Smooth muscle cell (in vitro differentiated cells): ENCODE results near the gene ODF2. TPM values are rescaled to one million over a fixed set of nuclear protein-coding genes. Genes with fewer than 3 reads are reported as not detected.
"Not testable (repeated sequence)": the region's sequence is repeated elsewhere in the genome, so short reads cannot be mapped to it uniquely, and the experiment has no call there.

Experiments
- DNase-seq: peaks from one replicate; lab custom pipeline; 2025; ENCODE audit not compliant: unreplicated experiment; lab: John Stamatoyannopoulos, UW
- H2AFZ ChIP-seq: fragments of 200-600 bp; sonication (generic); 2 replicates; pipeline ENCODE4 v1.6.0; 2016; ENCODE audit warnings: antibody characterized with exemption, low read depth, mild to moderate bottlenecking
- H3F3A ChIP-seq: fragments of 200-600 bp; sonication (generic); 2 replicates; pipeline ENCODE4 v1.6.0; 2017; ENCODE audit warnings: antibody characterized with exemption, low read depth
- H3K27ac ChIP-seq: fragments of 200-600 bp; sonication (generic); 2 replicates; pipeline ENCODE4 v1.5.1; 2016; ENCODE audit warnings: low read depth, mild to moderate bottlenecking
- H3K27me3 ChIP-seq: fragments of 200-600 bp; sonication (generic); 2 replicates; pipeline ENCODE4 v1.6.1; 2016; ENCODE audit warnings: low read depth, mild to moderate bottlenecking
- H3K36me3 ChIP-seq: fragments of 200-600 bp; sonication (generic); 2 replicates; pipeline ENCODE4 v1.5.1; 2016; ENCODE audit warnings: low read depth
- H3K4me1 ChIP-seq: fragments of 200-600 bp; sonication (generic); 2 replicates; pipeline ENCODE4 v1.5.1; 2016; ENCODE audit warnings: low read depth
- H3K4me2 ChIP-seq: fragments of 200-600 bp; sonication (generic); 2 replicates; pipeline ENCODE4 v1.6.0; 2016; ENCODE audit warnings: mild to moderate bottlenecking
- H3K4me3 ChIP-seq: fragments of 200-600 bp; sonication (generic); 2 replicates; pipeline ENCODE4 v1.5.1; 2016; ENCODE audit warnings: mild to moderate bottlenecking
- H3K79me2 ChIP-seq: fragments of 200-600 bp; sonication (generic); 2 replicates; pipeline ENCODE4 v1.6.0; 2016; ENCODE audit warnings: low read depth, mild to moderate bottlenecking
- H3K9ac ChIP-seq: fragments of 200-600 bp; sonication (generic); 2 replicates; pipeline ENCODE4 v1.6.0; 2016; ENCODE audit warnings: low read depth
- H3K9me3 ChIP-seq: fragments of 200-600 bp; sonication (generic); replicated peaks from 2 replicates; pipeline ENCODE4 v1.5.1; 2016; ENCODE audit warnings: low read depth
- H4K20me1 ChIP-seq: fragments of 200-600 bp; sonication (generic); 2 replicates; pipeline ENCODE4 v1.6.0; 2016; ENCODE audit warnings: low read depth
- CTCF ChIP-seq: fragments of 200-600 bp; sonication (generic); IDR thresholded peaks from 2 replicates; pipeline ENCODE4 v1.5.1; 2017; ENCODE audit warnings: borderline replicate concordance, mild to moderate bottlenecking, antibody characterized with exemption; ENCODE audit not compliant: insufficient read depth, poor library complexity, severe bottlenecking
- WGBS: methylation state at CpG from one replicate; pipeline ENCODE4 v1.1.7; 2016; ENCODE audit warnings: low lambda C conversion rate; 5-methylcytosine and 5-hydroxymethylcytosine counted together
- polyA plus RNA-seq: library from polyadenylated mRNA; unstranded; fragments of >200 nt; fragmentation: Nextera tagmentation; extraction: Ambion mirVana; gene quantifications from 2 replicates; pipeline ENCODE4 v1.2.1, GENCODE V29; 2016
- total RNA-seq: library from RNA; depleted of rRNA; stranded (reverse); fragments of >200 nt; gene quantifications from 2 replicates; pipeline ENCODE4 v1.2.3, GENCODE V29; 2014

ODF2 gene
- total and polyA plus RNA-seq, 2 experiments from 2014 or later, result 17.7 to 33.2 TPM

- H2AFZ ChIP-seq, result no peak overlapping the region
- H3K27me3 ChIP-seq, result no peaks in the 10 kb centered on the region
- 95% methylated on average over 11 of the region's 11 CpGs for WGBS
- H3F3A ChIP-seq, result no peaks in the 10 kb centered on the region
- TF ChIP-seq CTCF, result no peak
- H3K4me1 ChIP-seq, result no peaks in the 10 kb centered on the region
- no peaks in the 10 kb centered on the region for H3K9me3 ChIP-seq
- no peak overlapping the region for H3K4me3 ChIP-seq
- no peak overlapping the region for H3K27ac ChIP-seq
- H4K20me1 ChIP-seq, result no peaks in the 10 kb centered on the region
- no peak overlapping the region for H3K9ac ChIP-seq
- no peaks in the 10 kb centered on the region for H3K36me3 ChIP-seq
- no peak for DNase-seq
- no peaks in the 10 kb centered on the region for H3K79me2 ChIP-seq
- no peak overlapping the region for H3K4me2 ChIP-seq
Measured at GRCh38 chr9:128497824-128498610, 42.2 kb downstream of the ODF2 start.

- Histone ChIP-seq H3K79me2 (no peaks in the 10 kb centered on the region), H4K20me1 (no peaks in the 10 kb centered on the region), H3K4me2 (no peak overlapping the region), H3K27ac (no peak overlapping the region), H3K4me1 (no peaks in the 10 kb centered on the region), H3K36me3 (no peaks in the 10 kb centered on the region), H3K9ac (no peak overlapping the region), H3F3A (no peaks in the 10 kb centered on the region), H2AFZ (no peak overlapping the region), H3K9me3 (no peaks in the 10 kb centered on the region), H3K4me3 (no peak overlapping the region), H3K27me3 (no peaks in the 10 kb centered on the region)
- TF ChIP-seq CTCF, result no peak
- DNase-seq, result no peak
- WGBS, result 94% methylated on average over 9 of the region's 9 CpGs
Measured at GRCh38 chr9:128498911-128499310, 43.1 kb downstream of the ODF2 start.

DNA sequence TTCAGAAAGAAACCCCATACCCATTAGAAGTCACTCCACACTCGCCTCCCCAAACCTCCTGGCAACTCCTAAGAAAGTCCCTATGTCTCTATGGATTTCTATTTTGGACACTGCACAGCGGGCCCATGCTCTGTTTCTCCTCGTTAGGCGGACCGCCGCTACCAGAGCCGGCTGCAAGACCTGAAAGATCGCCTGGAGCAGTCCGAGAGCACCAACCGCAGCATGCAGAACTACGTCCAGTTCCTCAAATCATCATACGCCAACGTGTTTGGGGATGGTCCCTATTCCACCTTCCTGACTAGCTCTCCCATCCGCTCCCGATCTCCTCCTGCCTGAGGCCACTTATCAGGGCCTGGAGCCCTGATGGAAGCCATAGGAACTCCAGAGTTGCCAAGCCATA, 44.1 kb downstream of the ODF2 start:
- WGBS, result 96% methylated on average over 15 of the region's 15 CpGs
- Histone ChIP-seq H3K4me1 (no peaks in the 10 kb centered on the region), H3K79me2 (no peaks in the 10 kb centered on the region), H3K27me3 (no peaks in the 10 kb centered on the region), H3K36me3 (no peaks in the 10 kb centered on the region), H4K20me1 (no peaks in the 10 kb centered on the region), H3K4me2 (no peak overlapping the region), H3K9ac (no peak overlapping the region), H3F3A (no peaks in the 10 kb centered on the region), H3K27ac (no peak overlapping the region), H3K4me3 (no peak overlapping the region), H3K9me3 (no peaks in the 10 kb centered on the region), H2AFZ (no peak overlapping the region)
- no peak for TF ChIP-seq CTCF
- DNase-seq, result no peak

DNA sequence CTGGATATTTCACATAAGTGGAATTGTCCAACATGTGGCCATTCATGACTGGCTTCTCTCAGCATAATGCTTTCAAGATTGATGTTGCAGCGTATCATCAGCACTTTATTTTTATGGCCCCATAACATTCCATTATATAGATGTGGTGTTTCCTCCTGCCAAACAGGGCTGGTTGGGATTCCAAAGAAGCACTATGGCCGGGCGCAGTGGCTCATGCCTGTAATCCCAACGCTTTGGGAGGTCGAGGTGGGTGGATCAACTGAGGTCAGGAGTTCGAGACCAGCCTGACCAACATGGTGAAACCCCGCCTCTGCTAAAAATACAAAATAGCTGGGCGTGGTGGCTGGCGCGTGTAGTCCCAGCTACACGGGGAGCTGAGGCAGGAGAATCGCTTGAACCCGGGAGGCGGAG, 47.6 kb downstream of the ODF2 start:
- not testable (repeated sequence) for H3K9me3 ChIP-seq, H3K4me2 ChIP-seq, H3K4me1 ChIP-seq, H3K4me3 ChIP-seq, H3F3A ChIP-seq, H3K36me3 ChIP-seq, H4K20me1 ChIP-seq, H3K27me3 ChIP-seq, H3K27ac ChIP-seq, H2AFZ ChIP-seq, H3K9ac ChIP-seq, DNase-seq
- peaks cover 18% of the 10 kb centered on the region for H3K79me2 ChIP-seq
- 67% methylated on average over 14 of the region's 14 CpGs for WGBS
